GM18909 (cell line): Measurements from ENCODE around the gene TMEM236.
A peak's percentile ranks its signal among the peaks of the same experiment; 100 is the strongest.

Source experiments
- ATAC-seq: cut with Tn5 transposase; IDR thresholded peaks from one replicate; pipeline ENCODE4 v1.9.1; 2021; ENCODE audit warnings: mild to moderate bottlenecking; ENCODE audit not compliant: unreplicated experiment, poor library complexity

Gene TMEM236

GRCh38 chr10:17737027-17737965, 14.7 kb upstream of the TMEM236 start:
- no peak for ATAC-seq

DNA sequence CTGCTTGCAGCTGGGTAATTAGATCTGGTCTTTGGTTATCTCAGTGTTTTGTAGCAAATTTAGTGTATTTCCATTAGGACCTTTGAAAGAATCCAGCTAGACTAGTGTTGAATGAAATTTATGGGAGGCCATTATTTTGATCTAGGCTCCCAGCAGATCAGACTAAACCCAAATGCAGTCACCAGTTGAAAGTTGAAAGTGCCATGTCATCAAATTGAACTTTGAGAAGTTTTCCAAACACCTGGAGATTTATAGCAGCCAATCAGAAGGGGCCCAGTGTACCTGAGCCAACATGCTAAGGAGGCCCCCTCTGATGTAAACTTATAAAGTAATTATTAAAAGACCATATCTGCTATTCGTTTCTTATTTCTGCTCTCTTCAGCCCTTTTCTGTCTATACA, 11.3 kb upstream of the TMEM236 start:
- ATAC-seq, result no peak

GRCh38 chr10:17742918-17743317, 9.1 kb upstream of the TMEM236 start:
- ATAC-seq, result peak; percentile 59

GRCh38 chr10:17743437-17743836, 8.6 kb upstream of the TMEM236 start:
- no peak for ATAC-seq

GRCh38 chr10:17744341-17744861, 7.6 kb upstream of the TMEM236 start:
- no peak for ATAC-seq

- no peak for ATAC-seq
Observed at GRCh38 chr10:17747883-17748550, 4.0 kb upstream of the TMEM236 start.

GRCh38 chr10:17749890-17750289, 2.1 kb upstream of the TMEM236 start:
- no peak for ATAC-seq

- peak; percentile 97 for ATAC-seq
Observed at GRCh38 chr10:17756557-17757217, 4.7 kb downstream of the TMEM236 start.

- ATAC-seq, result no peak
Observed at GRCh38 chr10:17758200-17758599, 6.2 kb downstream of the TMEM236 start.

DNA sequence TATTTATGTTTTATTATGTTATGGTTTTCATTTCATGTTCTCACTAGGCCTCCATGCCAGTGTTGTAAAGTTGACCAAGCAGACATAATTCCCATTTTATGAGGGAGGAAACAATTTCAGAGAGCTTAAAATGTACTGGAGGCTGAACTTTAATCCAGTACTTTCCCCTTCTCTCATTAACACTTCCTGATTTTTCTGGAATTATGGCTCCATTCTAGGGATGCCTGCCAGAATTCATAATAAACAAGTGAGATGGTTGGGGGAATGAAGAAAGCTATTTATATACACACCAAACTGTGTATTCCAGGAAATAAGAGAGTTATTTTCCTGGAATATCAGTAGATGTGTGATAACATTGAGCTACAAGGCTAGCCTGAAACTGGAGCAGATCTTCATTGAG, 6.9 kb downstream of the TMEM236 start:
- no peak for ATAC-seq

DNA sequence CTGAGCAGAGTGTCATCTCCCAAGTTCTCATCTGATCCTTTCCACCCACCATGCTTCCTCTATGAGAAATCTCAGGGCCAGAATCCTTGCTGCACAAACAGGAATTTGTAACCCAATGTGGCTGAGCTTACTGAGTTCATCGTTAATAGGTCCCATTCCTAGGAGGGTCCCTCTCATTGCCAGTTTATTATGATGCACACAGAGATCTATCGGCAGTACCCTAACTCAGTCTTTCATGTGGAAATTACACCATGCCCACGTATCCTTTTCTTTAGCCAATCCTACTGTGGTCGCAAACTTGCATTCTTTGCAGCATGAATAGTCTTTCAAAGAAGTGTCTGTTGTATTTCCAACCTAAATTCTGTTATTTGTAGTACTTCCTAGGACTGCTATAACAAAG, 12.1 kb downstream of the TMEM236 start:
- no peak for ATAC-seq

GRCh38 chr10:17765602-17766001, 13.6 kb downstream of the TMEM236 start:
- no peak for ATAC-seq

DNA sequence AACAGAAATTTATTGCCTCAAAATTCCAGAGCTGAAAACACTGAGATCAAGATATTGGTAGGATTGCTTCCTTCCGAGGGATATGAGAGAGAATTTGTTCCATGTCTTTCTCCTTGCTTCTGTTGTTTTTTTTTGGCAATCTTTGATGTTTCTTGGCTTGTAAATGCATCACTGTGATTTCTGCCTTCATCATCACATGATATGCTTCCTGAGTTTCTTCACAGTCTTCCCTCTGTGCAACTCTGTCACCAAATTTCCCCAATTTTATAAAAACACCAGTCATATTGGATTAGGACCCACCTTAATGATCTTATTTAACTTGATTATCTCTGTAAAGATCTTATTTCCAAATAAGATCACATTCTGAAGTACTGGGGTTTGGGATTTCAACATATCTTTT, 14.7 kb downstream of the TMEM236 start:
- no peak for ATAC-seq

DNA sequence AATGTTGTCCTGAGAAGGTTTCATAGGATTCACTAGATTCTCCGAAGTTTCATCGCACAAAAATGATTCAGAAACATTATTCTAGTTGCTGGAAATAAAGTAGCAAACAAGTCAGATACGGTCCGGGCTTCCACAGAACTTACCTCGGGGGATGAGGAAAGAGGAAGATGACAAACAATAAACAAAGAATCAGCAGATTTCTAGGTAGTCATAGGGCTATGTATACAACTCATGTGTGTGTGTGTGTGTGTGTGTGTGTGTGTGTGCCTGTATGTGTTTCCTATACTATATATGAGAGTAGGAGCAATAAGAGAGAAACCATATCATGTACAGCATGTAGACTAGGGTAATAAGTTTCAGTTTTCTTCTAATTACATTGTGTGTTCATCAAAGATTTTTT, 16.5 kb downstream of the TMEM236 start:
- no peak for ATAC-seq

- ATAC-seq, result no peak
Observed at GRCh38 chr10:17768957-17769356, 17.0 kb downstream of the TMEM236 start.

DNA sequence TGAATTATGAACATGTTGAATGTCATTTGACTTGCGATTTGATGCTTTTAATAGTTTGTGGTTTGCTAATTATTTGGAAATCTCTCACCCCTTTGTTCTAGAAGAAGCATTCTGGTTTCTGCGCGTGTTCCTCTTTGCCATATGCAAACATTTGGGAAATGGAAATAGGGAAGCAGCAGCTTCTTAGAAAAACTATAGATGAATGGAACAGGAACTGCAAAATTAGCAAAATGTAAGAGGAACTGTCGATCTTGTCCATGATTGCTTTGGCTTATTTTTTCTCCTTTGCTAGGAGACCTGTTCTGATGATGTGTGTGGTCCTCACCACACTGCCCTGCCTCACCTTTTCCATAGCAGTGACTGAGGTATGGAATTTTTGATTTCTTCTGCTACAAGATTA, 19.0 kb downstream of the TMEM236 start:
- ATAC-seq, result no peak

DNA sequence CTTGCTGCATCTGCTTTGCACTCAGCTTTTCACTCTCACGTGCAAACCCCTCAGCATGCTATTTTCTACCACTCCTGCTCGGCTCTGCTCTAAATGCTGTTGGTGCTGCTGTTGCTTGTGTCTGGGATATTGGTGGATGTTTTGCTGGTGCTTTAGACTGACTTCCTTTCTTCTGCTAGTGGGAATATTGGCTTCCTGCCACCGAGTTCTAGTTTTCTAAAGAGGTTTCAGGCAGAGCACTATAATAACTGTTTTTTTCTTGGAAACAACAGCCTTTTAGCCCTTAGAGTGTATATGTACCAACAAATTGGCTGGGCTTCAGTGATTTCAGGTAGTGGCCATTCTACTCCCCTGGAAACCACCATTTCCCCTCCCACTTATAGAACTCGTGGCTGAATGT, 27.8 kb downstream of the TMEM236 start:
- no peak for ATAC-seq

- ATAC-seq, result no peak
Observed at GRCh38 chr10:17780727-17781126, 28.7 kb downstream of the TMEM236 start.

GRCh38 chr10:17781856-17782255, 29.9 kb downstream of the TMEM236 start:
- ATAC-seq, result no peak

DNA sequence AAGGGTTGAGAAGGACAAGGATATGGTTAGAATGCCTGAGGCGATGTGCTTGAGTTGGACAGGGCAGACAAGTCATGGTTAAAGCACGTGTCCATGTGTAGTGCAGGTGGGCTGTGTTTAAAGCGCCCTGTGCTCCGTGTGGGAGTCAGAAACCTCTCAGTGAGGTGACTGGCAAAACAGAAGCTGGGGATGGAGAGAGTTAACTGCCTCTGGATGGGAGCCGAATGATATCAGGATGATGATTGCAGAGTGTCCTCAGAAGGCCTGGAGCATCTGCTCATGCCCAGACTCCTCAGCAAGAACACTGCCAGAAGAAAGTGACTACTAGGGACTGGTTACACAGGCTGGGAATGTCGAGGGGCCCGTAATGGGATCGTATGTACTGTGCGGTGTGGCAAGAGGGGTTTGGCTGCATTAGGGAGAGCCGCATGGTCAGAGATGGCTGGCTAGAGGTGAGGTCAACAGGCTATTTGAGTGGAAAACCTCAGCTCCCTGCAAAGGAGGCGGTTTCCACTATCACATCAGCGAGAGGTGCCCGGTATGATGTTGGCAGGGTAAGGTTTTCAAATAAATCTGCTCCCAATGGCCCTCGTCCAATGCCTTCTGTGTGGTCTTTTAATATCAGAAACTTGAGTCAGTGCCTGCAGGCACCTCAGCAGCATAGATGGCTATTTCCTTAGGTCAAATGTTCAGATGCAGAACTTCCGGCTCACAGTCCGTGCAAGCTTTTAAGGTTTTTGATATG, 31.1 kb downstream of the TMEM236 start:
- no peak for ATAC-seq
